Measurements from ENCODE around the gene CAPN9.

Gene CAPN9

DNA sequence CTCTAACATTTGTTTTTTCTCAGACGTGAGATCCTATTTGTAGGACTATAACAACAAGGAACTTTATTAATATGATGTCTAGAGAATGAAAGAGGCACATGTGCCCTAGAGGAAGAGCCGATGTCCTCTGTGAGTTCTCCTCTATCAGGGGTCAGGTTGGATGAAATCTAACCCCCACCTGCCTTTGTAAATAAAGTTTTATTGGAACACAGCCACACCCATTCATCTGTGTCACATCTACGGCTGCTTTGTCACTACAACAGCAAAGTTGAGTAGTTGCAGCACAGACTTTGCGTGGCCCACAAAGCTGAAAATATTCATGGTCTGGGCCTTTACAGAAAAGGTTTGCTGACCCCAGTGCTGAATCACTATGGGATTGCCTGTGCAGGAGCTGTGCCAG is 571 bp upstream of the CAPN9 start:
- no peak for TF ChIP-seq POU2F2 (IDR thresholded peaks at IDR 0.05; ENCODE audit: low read depth, low read length)
- TF ChIP-seq POLR2A (IDR thresholded peaks at IDR 0.05; ENCODE audit: low read depth, low read length): no peak
- no peak for TF ChIP-seq POLR2AphosphoS5 (IDR thresholded peaks at IDR 0.05; ENCODE audit: low read depth, low read length)
- no peak for TF ChIP-seq TAF1 (IDR thresholded peaks at IDR 0.05; ENCODE audit: low read depth, low read length)
- no peak for TF ChIP-seq PAX5 (IDR thresholded peaks at IDR 0.05; ENCODE audit: insufficient read depth, low read length, severe bottlenecking)
- no peak for TF ChIP-seq SPI1 (IDR thresholded peaks at IDR 0.05; ENCODE audit: low read depth, low read length)
- DNase-seq (ENCODE audit: insufficient read length, low spot score) (no peak), FAIRE-seq (no peak)

DNA sequence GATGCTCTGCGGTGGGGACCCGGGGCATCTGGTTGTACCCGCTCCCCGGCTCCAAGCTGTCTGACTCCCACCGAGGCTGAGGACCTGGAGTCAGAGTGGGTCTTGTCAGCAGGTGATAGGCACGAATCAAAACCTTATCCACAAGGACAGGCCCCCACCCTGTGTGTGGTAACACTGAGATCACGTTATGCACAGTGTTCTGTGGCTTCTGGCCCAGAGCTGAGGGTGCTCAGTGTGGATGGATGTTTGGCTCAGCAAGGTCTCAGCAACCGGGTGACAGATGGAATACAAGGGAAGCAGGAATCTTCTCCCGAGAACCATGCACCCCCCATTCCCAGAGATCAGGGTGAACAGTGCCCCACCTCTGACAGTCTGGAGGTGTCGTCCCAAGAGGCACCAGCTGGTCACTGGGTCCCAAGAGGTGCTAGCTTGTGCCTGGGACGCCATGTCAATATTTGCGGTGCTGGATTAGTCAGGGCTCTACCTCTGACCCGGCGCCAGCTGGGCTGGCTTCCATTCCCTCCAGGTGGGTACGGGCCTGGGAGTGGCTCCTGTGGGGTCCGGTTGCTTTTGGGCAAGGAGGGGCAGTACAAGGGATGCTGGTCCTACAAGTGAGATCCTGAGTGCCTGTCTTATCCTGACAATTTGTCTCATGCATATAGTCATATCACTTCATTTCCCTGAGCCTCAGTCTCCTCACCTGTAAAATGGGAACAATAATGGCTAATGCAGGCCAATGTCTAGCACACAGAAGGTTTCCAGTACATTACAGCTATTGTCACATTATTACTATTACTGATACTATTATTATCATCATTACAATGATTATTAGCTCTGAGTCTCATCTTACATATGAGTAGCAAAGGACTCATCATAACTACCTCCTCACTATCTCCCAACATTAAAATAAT is 957 bp downstream of the CAPN9 start:
- DNase-seq (ENCODE audit: insufficient read length, low spot score) (no peak), FAIRE-seq (no peak)
- TF ChIP-seq POLR2AphosphoS5 (IDR thresholded peaks at IDR 0.05; ENCODE audit: low read depth, low read length) (no peak), POU2F2 (IDR thresholded peaks at IDR 0.05; ENCODE audit: low read depth, low read length) (no peak), PAX5 (IDR thresholded peaks at IDR 0.05; ENCODE audit: insufficient read depth, low read length, severe bottlenecking) (no peak), SPI1 (IDR thresholded peaks at IDR 0.05; ENCODE audit: low read depth, low read length) (no peak), TAF1 (IDR thresholded peaks at IDR 0.05; ENCODE audit: low read depth, low read length) (no peak), POLR2A (IDR thresholded peaks at IDR 0.05; ENCODE audit: low read depth, low read length) (no peak)

DNA sequence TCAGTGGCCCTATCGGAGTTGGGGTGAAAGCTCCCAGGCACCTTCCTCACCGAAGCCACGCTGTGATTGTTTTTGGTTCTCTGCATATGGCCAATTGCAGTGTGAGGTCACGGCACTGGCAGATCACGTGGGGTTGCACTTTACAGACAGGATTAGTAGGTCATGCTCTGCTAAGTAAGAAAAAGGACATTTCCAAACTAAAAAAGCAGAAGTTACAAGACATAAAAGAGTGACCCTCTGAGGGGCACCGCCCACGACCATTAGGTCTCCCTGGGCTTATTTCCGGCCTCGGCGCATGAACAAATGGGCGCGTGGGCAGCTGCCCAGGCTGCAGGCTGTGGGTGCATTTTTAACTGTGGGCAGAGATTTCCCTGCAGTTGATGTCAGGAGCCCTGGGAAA is 2.0 kb downstream of the CAPN9 start:
- no peak for DNase-seq (ENCODE audit: insufficient read length, low spot score)
- no peak for FAIRE-seq
- TF ChIP-seq PAX5 (IDR thresholded peaks at IDR 0.05; ENCODE audit: insufficient read depth, low read length, severe bottlenecking) (peak; percentile 48), POU2F2 (IDR thresholded peaks at IDR 0.05; ENCODE audit: low read depth, low read length) (no peak)

DNA sequence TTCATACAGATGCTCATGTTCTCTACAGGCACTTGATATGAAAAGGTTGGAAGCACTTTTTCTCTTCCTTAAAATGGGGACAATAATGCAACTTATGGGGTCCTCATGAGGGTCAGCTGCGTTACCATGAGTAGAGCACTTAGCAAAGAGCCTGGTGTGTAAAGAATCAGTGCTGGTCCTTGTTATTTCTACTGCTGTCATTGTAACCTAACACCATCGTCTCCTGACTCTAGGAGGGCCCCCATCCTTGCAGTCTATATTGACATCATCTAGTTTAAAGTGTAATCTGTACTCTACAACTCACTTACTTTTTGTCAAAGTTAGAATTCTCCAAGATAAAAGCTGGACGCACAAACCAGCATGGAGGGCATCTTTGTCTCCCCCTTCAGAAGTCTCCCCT is 2.4 kb downstream of the CAPN9 start:
- FAIRE-seq (no peak), DNase-seq (ENCODE audit: insufficient read length, low spot score) (no peak)
- TF ChIP-seq TAF1 (IDR thresholded peaks at IDR 0.05; ENCODE audit: low read depth, low read length) (no peak), POLR2A (IDR thresholded peaks at IDR 0.05; ENCODE audit: low read depth, low read length) (no peak), POU2F2 (IDR thresholded peaks at IDR 0.05; ENCODE audit: low read depth, low read length) (no peak), PAX5 (IDR thresholded peaks at IDR 0.05; ENCODE audit: insufficient read depth, low read length, severe bottlenecking) (no peak), POLR2AphosphoS5 (IDR thresholded peaks at IDR 0.05; ENCODE audit: low read depth, low read length) (no peak), SPI1 (IDR thresholded peaks at IDR 0.05; ENCODE audit: low read depth, low read length) (no peak)

DNA sequence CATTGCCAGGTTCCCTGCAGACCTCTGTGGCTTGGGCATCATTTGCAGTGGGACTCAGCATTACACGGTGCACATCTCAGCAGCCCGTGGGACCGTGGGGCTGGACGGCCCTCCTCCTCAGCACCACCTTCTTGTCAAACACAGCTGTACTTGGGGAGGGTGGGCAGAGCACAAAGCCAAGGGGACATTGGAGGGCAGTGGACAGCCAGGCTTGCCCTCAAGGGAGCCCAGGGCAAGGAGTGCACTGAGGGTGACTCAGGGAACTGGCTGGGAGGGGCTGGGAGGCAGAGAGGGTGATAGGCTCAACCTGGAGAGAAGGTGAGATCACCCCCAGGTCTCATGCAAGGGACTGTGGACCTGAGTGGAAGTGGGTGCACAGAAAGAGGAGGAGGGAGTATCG is 3.4 kb downstream of the CAPN9 start:
- DNase-seq (ENCODE audit: insufficient read length, low spot score): no peak
- no peak for TF ChIP-seq TAF1 (IDR thresholded peaks at IDR 0.05; ENCODE audit: low read depth, low read length)
- no peak for TF ChIP-seq POLR2A (IDR thresholded peaks at IDR 0.05; ENCODE audit: low read depth, low read length)
- TF ChIP-seq POU2F2 (IDR thresholded peaks at IDR 0.05; ENCODE audit: low read depth, low read length): no peak
- TF ChIP-seq SPI1 (IDR thresholded peaks at IDR 0.05; ENCODE audit: low read depth, low read length): no peak
- TF ChIP-seq PAX5 (IDR thresholded peaks at IDR 0.05; ENCODE audit: insufficient read depth, low read length, severe bottlenecking): no peak
- no peak for TF ChIP-seq POLR2AphosphoS5 (IDR thresholded peaks at IDR 0.05; ENCODE audit: low read depth, low read length)
- no peak for FAIRE-seq

- no peak for FAIRE-seq
- TF ChIP-seq SPI1 (IDR thresholded peaks at IDR 0.05; ENCODE audit: low read depth, low read length) (no peak), TAF1 (IDR thresholded peaks at IDR 0.05; ENCODE audit: low read depth, low read length) (no peak), PAX5 (IDR thresholded peaks at IDR 0.05; ENCODE audit: insufficient read depth, low read length, severe bottlenecking) (no peak), POU2F2 (IDR thresholded peaks at IDR 0.05; ENCODE audit: low read depth, low read length) (no peak), POLR2A (IDR thresholded peaks at IDR 0.05; ENCODE audit: low read depth, low read length) (no peak), POLR2AphosphoS5 (IDR thresholded peaks at IDR 0.05; ENCODE audit: low read depth, low read length) (no peak)
- DNase-seq (ENCODE audit: insufficient read length, low spot score): no peak
Measured at GRCh38 chr1:230750986-230751625, 3.9 kb downstream of the CAPN9 start.

GRCh38 chr1:230752407-230752806 is 5.2 kb downstream of the CAPN9 start:
- no peak for FAIRE-seq
- no peak for DNase-seq (ENCODE audit: insufficient read length, low spot score)
- TF ChIP-seq POLR2A (IDR thresholded peaks at IDR 0.05; ENCODE audit: low read depth, low read length) (no peak), POU2F2 (IDR thresholded peaks at IDR 0.05; ENCODE audit: low read depth, low read length) (no peak), SPI1 (IDR thresholded peaks at IDR 0.05; ENCODE audit: low read depth, low read length) (no peak), PAX5 (IDR thresholded peaks at IDR 0.05; ENCODE audit: insufficient read depth, low read length, severe bottlenecking) (no peak), POLR2AphosphoS5 (IDR thresholded peaks at IDR 0.05; ENCODE audit: low read depth, low read length) (no peak), TAF1 (IDR thresholded peaks at IDR 0.05; ENCODE audit: low read depth, low read length) (no peak)

- TF ChIP-seq PAX5 (IDR thresholded peaks at IDR 0.05; ENCODE audit: insufficient read depth, low read length, severe bottlenecking) (no peak), TAF1 (IDR thresholded peaks at IDR 0.05; ENCODE audit: low read depth, low read length) (no peak), SPI1 (IDR thresholded peaks at IDR 0.05; ENCODE audit: low read depth, low read length) (no peak), POU2F2 (IDR thresholded peaks at IDR 0.05; ENCODE audit: low read depth, low read length) (no peak), POLR2A (IDR thresholded peaks at IDR 0.05; ENCODE audit: low read depth, low read length) (no peak), POLR2AphosphoS5 (IDR thresholded peaks at IDR 0.05; ENCODE audit: low read depth, low read length) (no peak)
- DNase-seq (ENCODE audit: insufficient read length, low spot score) (no peak), FAIRE-seq (no peak)
Measured at GRCh38 chr1:230753191-230753585, 6.0 kb downstream of the CAPN9 start.

DNA sequence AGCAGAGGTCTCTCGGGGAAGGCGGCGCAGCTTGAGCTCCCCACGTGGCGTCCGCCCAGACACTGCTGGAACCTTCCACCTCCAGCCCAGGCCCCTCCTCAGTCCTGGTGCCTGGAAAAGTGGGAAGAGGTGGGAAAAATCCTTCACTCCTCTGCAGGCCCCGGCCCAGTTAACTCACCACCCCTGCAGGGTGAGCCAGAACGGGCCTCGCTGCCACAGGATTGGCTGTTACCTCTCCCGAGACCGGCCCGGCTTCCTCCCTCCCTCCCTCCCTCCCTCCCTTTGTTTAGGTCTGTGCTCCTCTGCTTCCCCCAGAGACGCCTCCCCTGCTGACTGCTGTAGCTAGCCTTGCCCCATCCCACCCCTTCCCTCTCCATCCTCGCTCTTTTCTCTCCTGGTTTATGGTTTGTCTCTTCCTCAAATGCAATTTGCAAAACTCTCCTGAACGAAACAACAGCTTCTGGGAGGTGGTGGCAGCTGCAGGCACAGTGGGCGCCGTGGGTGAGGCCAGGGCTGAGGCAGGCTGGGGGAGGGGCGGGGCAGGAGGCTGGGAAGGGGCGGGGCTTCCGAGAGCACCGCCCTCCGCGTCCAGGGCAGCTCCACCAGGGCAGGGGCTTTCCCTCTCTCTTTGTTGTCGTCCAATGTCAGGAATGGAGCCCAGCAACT is 6.5 kb downstream of the CAPN9 start:
- DNase-seq (ENCODE audit: insufficient read length, low spot score) (no peak), FAIRE-seq (no peak)
- TF ChIP-seq POLR2AphosphoS5 (IDR thresholded peaks at IDR 0.05; ENCODE audit: low read depth, low read length) (no peak), PAX5 (IDR thresholded peaks at IDR 0.05; ENCODE audit: insufficient read depth, low read length, severe bottlenecking) (no peak), POLR2A (IDR thresholded peaks at IDR 0.05; ENCODE audit: low read depth, low read length) (no peak), TAF1 (IDR thresholded peaks at IDR 0.05; ENCODE audit: low read depth, low read length) (no peak), SPI1 (IDR thresholded peaks at IDR 0.05; ENCODE audit: low read depth, low read length) (no peak), POU2F2 (IDR thresholded peaks at IDR 0.05; ENCODE audit: low read depth, low read length) (no peak)

Measured in GM12891 (cell line).